Measurements from ENCODE around the gene UBXN1. TPM values are rescaled to one million over a fixed set of nuclear protein-coding genes. Genes with fewer than 3 reads are reported as not detected.
"Not testable (repeated sequence)": the region's sequence is repeated elsewhere in the genome, so short reads cannot be mapped to it uniquely, and the experiment has no call there.

Gene UBXN1
- total RNA-seq, 1 experiment from 2014 or later, result 118 TPM

GRCh38 chr11:62694455-62695167, 15.7 kb upstream of the UBXN1 start:
- no peaks in the 10 kb centered on the region for H4K20me1 ChIP-seq (ENCODE audit: control insufficient read depth, insufficient read depth, insufficient read length)
- H4K5ac ChIP-seq (ENCODE audit: insufficient read length, low read depth, low read length), result no peak overlapping the region
- no peak overlapping the region for H2BK12ac ChIP-seq (ENCODE audit: insufficient read length, low read depth, low read length)
- no peaks in the 10 kb centered on the region for H3K79me2 ChIP-seq (ENCODE audit: insufficient read depth, low read length)
- no peak overlapping the region for H2AK5ac ChIP-seq (ENCODE audit: insufficient read length, low read length)
- H2BK15ac ChIP-seq (ENCODE audit: low read depth, low read length), result no peak overlapping the region
- H3K36me3 Mint-ChIP-seq (ENCODE audit: insufficient read depth in 1 of 3, low read depth in 3 of 3), result peaks cover 16 to 45% (median 44%) of the 10 kb centered on the region in 3 experiments; a peak in 5 of 7 replicates
- no peaks in the 10 kb centered on the region for H3K23me2 ChIP-seq (ENCODE audit: insufficient read length, low read depth, low read length, poor library complexity, severe bottlenecking)
- H3K4me1 ChIP-seq (ENCODE audit: insufficient read depth, low read length), result no peaks in the 10 kb centered on the region
- no peak overlapping the region; the same call in 1 of the 2 replicates for H3K14ac ChIP-seq (ENCODE audit: insufficient read depth, low read length)
- H3T11ph ChIP-seq (ENCODE audit: low read length), result no peak overlapping the region
- no peak overlapping the region for H3K18ac ChIP-seq (ENCODE audit: insufficient read length, low read depth, low read length)
- WGBS (ENCODE audit: extremely low coverage, insufficient read length, low lambda C conversion rate), result no CpG with 5 or more reads among the region's 14 CpGs
- no peak overlapping the region for H2BK5ac ChIP-seq (ENCODE audit: insufficient read length, low read length)
- no peak overlapping the region for H2BK120ac ChIP-seq (ENCODE audit: low read depth, low read length, poor library complexity, severe bottlenecking)
- no peak overlapping the region for H2BK20ac ChIP-seq (ENCODE audit: low read depth, low read length, poor library complexity, severe bottlenecking)
- no peaks in the 10 kb centered on the region; a peak in 2 of 5 replicates for H3K9me3 Mint-ChIP-seq
- no peaks in the 10 kb centered on the region for H3K27me3 Mint-ChIP-seq (ENCODE audit: low read depth)
- no peak overlapping the region for H3K9ac ChIP-seq (ENCODE audit: extremely low read depth, insufficient read length, low read length)
- peak; percentile 85 for DNase-seq
- H4K91ac ChIP-seq (ENCODE audit: insufficient read length, low read depth, low read length), result no peak overlapping the region
- H3K4me1 Mint-ChIP-seq, result peaks cover 0 to 8% of the 10 kb centered on the region in 2 experiments; a peak in 2 of 4 replicates
- H3K27ac ChIP-seq (ENCODE audit: insufficient read length, low read depth, low read length), result no peak overlapping the region
- no peak overlapping the region for H2AFZ ChIP-seq (ENCODE audit: low read length)
- H3K27me3 ChIP-seq (ENCODE audit: insufficient read depth, low read length), result no peaks in the 10 kb centered on the region
- peak overlapping the region; percentile 77 for H4K8ac ChIP-seq (replicated peaks; ENCODE audit: insufficient read length, low read depth, low read length)
- H3K4me2 ChIP-seq (ENCODE audit: insufficient read depth, insufficient read length, low read length), result no peak overlapping the region
- H3K27ac Mint-ChIP-seq, result peak overlapping the region in 2 of 3 experiments; percentile 38 to 87; a peak in 4 of 7 replicates
- H3K9me3 ChIP-seq (ENCODE audit: control insufficient read depth, low read depth, low read length), result no peaks in the 10 kb centered on the region
- no peak overlapping the region for H3K4me3 Mint-ChIP-seq
- no peaks in the 10 kb centered on the region for H3K79me1 ChIP-seq (ENCODE audit: insufficient read depth, low read depth, low read length, poor library complexity, severe bottlenecking)
- peak; percentile 92 for TF ChIP-seq CTCF (conservative IDR thresholded peaks at IDR 0.05)
- no peak overlapping the region for H3K4ac ChIP-seq (ENCODE audit: low read depth, low read length)
- no peak overlapping the region for H3K23ac ChIP-seq (ENCODE audit: insufficient read length, low read depth, low read length)
- H3K56ac ChIP-seq (ENCODE audit: insufficient read length, low read depth, low read length), result no peak overlapping the region

- H3K9ac ChIP-seq (ENCODE audit: extremely low read depth, insufficient read length, low read length); H3K4me2 ChIP-seq (ENCODE audit: insufficient read depth, insufficient read length, low read length); H3K18ac ChIP-seq (ENCODE audit: insufficient read length, low read depth, low read length); H3K9me3 Mint-ChIP-seq; H3K27me3 ChIP-seq (ENCODE audit: insufficient read depth, low read length); DNase-seq; H3K14ac ChIP-seq (ENCODE audit: insufficient read depth, low read length); H2BK120ac ChIP-seq (ENCODE audit: low read depth, low read length, poor library complexity, severe bottlenecking); H3K23ac ChIP-seq (ENCODE audit: insufficient read length, low read depth, low read length); H4K20me1 ChIP-seq (ENCODE audit: control insufficient read depth, insufficient read depth, insufficient read length); H3K79me2 ChIP-seq (ENCODE audit: insufficient read depth, low read length); H3K79me1 ChIP-seq (ENCODE audit: insufficient read depth, low read depth, low read length, poor library complexity, severe bottlenecking); H3K4me3 Mint-ChIP-seq; H3K23me2 ChIP-seq (ENCODE audit: insufficient read length, low read depth, low read length, poor library complexity, severe bottlenecking); H2BK5ac ChIP-seq (ENCODE audit: insufficient read length, low read length); H3K27ac Mint-ChIP-seq; H3K4me1 ChIP-seq (ENCODE audit: insufficient read depth, low read length); H4K91ac ChIP-seq (ENCODE audit: insufficient read length, low read depth, low read length); H3K9me3 ChIP-seq (ENCODE audit: control insufficient read depth, low read depth, low read length); H2BK20ac ChIP-seq (ENCODE audit: low read depth, low read length, poor library complexity, severe bottlenecking); H3K4ac ChIP-seq (ENCODE audit: low read depth, low read length); H3K56ac ChIP-seq (ENCODE audit: insufficient read length, low read depth, low read length); H2BK15ac ChIP-seq (ENCODE audit: low read depth, low read length); H2AFZ ChIP-seq (ENCODE audit: low read length); H2AK5ac ChIP-seq (ENCODE audit: insufficient read length, low read length); H4K8ac ChIP-seq (replicated peaks; ENCODE audit: insufficient read length, low read depth, low read length); H2BK12ac ChIP-seq (ENCODE audit: insufficient read length, low read depth, low read length); H3K27me3 Mint-ChIP-seq (ENCODE audit: low read depth); H3T11ph ChIP-seq (ENCODE audit: low read length); H3K27ac ChIP-seq (ENCODE audit: insufficient read length, low read depth, low read length); H4K5ac ChIP-seq (ENCODE audit: insufficient read length, low read depth, low read length): not testable (repeated sequence)
- peaks cover 16 to 42% (median 41%) of the 10 kb centered on the region in 3 experiments; a peak in 5 of 7 replicates for H3K36me3 Mint-ChIP-seq (ENCODE audit: insufficient read depth in 1 of 3, low read depth in 3 of 3)
- H3K4me1 Mint-ChIP-seq, result peaks cover 0 to 12% of the 10 kb centered on the region in 2 experiments; a peak in 3 of 4 replicates
- WGBS (ENCODE audit: extremely low coverage, insufficient read length, low lambda C conversion rate), result no CpG with 5 or more reads among the region's 4 CpGs
Measured at GRCh38 chr11:62693624-62694023, 14.8 kb upstream of the UBXN1 start.
